T-helper 2 cell treated with Interferon-gamma antibody and Interleukin-4, amounts not matched to agents 5 μg/mL and 100 μg/mL, for 36 hours (primary cell): Measurements from ENCODE around the gene MYH6.
"Not testable (repeated sequence)": the region's sequence is repeated elsewhere in the genome, so short reads cannot be mapped to it uniquely, and the experiment has no call there.

ENCODE experiments used
- DNase-seq: peaks from one replicate; pipeline ENCODE4 v3.0.0; 2021; ENCODE audit warnings: low spot score
- H3K27ac Mint-ChIP-seq: one replicate; pipeline ENCODE4 v1.8.0; 2021; ENCODE audit warnings: mild to moderate bottlenecking, mixed read lengths
- H3K27me3 Mint-ChIP-seq: one replicate; pipeline ENCODE4 v1.8.0; 2021; ENCODE audit warnings: low read depth, mixed read lengths
- H3K36me3 Mint-ChIP-seq: one replicate; pipeline ENCODE4 v1.8.0; 2021; ENCODE audit warnings: low read depth, mixed read lengths
- H3K4me1 Mint-ChIP-seq: one replicate; pipeline ENCODE4 v1.8.0; 2021; ENCODE audit warnings: low read depth, mixed read lengths
- H3K4me3 Mint-ChIP-seq: one replicate; pipeline ENCODE4 v1.8.0; 2022; ENCODE audit warnings: mild to moderate bottlenecking, moderate library complexity, mixed read lengths
- H3K9me3 Mint-ChIP-seq: one replicate; pipeline ENCODE4 v1.8.0; 2021; ENCODE audit warnings: mixed read lengths

The MYH6 gene

GRCh38 chr14:23407516-23408306, at the start of gene MYH6:
Gene MYH6, minus strand, starts transcription at chr14:23408273. Its CDS starts 1,050 bp downstream, at chr14:23407223.
- H3K27me3 Mint-ChIP-seq = no peaks in the 10 kb centered on the region
- H3K27ac Mint-ChIP-seq = no peak within 1 kb of the TSS
- DNase-seq = no peak
- H3K4me1 Mint-ChIP-seq = no peaks in the 10 kb centered on the region
- no peak within 1 kb of the TSS for H3K4me3 Mint-ChIP-seq
- H3K36me3 Mint-ChIP-seq = no peaks in the 10 kb centered on the region
- H3K9me3 Mint-ChIP-seq = no peaks in the 10 kb centered on the region

- H3K36me3 Mint-ChIP-seq, H3K27ac Mint-ChIP-seq, H3K4me1 Mint-ChIP-seq, H3K4me3 Mint-ChIP-seq, H3K9me3 Mint-ChIP-seq, DNase-seq: not testable (repeated sequence)
- H3K27me3 Mint-ChIP-seq = peaks cover 28% of the 10 kb centered on the region
Observed at GRCh38 chr14:23456883-23457586, 49.0 kb upstream of the MYH6 start.

- no peak overlapping the region for H3K4me3 Mint-ChIP-seq
- H3K36me3 Mint-ChIP-seq = no peaks in the 10 kb centered on the region
- no peak for DNase-seq
- H3K4me1 Mint-ChIP-seq = no peaks in the 10 kb centered on the region
- no peak overlapping the region for H3K27ac Mint-ChIP-seq
- peaks cover 23% of the 10 kb centered on the region for H3K27me3 Mint-ChIP-seq
- no peaks in the 10 kb centered on the region for H3K9me3 Mint-ChIP-seq
Observed at GRCh38 chr14:23454445-23454856, 46.4 kb upstream of the MYH6 start.

GRCh38 chr14:23452237-23452636, 44.2 kb upstream of the MYH6 start:
- H3K27me3 Mint-ChIP-seq = peaks cover 14% of the 10 kb centered on the region
- H3K9me3 Mint-ChIP-seq = no peaks in the 10 kb centered on the region
- peaks cover under 1% of the 10 kb centered on the region for H3K4me1 Mint-ChIP-seq
- DNase-seq = no peak
- no peak overlapping the region for H3K27ac Mint-ChIP-seq
- no peaks in the 10 kb centered on the region for H3K36me3 Mint-ChIP-seq
- no peak overlapping the region for H3K4me3 Mint-ChIP-seq

- H3K4me1 Mint-ChIP-seq = peaks cover 2% of the 10 kb centered on the region
- H3K27ac Mint-ChIP-seq = no peak overlapping the region
- no peaks in the 10 kb centered on the region for H3K9me3 Mint-ChIP-seq
- H3K4me3 Mint-ChIP-seq = no peak overlapping the region
- H3K27me3 Mint-ChIP-seq = peaks cover 14% of the 10 kb centered on the region
- no peaks in the 10 kb centered on the region for H3K36me3 Mint-ChIP-seq
- DNase-seq = no peak
Observed at GRCh38 chr14:23450379-23450778, 42.3 kb upstream of the MYH6 start.

GRCh38 chr14:23449314-23449713, 41.2 kb upstream of the MYH6 start:
- Mint-ChIP-seq H3K27me3 (peaks cover 9% of the 10 kb centered on the region), H3K27ac (no peak overlapping the region), H3K4me1 (peaks cover 2% of the 10 kb centered on the region), H3K4me3 (no peak overlapping the region), H3K36me3 (no peaks in the 10 kb centered on the region), H3K9me3 (no peaks in the 10 kb centered on the region)
- DNase-seq = no peak

- peak overlapping the region; percentile 26 for H3K27ac Mint-ChIP-seq
- no peak for DNase-seq
- H3K9me3 Mint-ChIP-seq = no peaks in the 10 kb centered on the region
- peaks cover 4% of the 10 kb centered on the region for H3K27me3 Mint-ChIP-seq
- H3K4me1 Mint-ChIP-seq = peaks cover 2% of the 10 kb centered on the region
- no peaks in the 10 kb centered on the region for H3K36me3 Mint-ChIP-seq
- no peak overlapping the region for H3K4me3 Mint-ChIP-seq
Observed at GRCh38 chr14:23447361-23448350, 39.6 kb upstream of the MYH6 start.

- Mint-ChIP-seq H3K9me3 (no peaks in the 10 kb centered on the region), H3K4me1 (peaks cover 2% of the 10 kb centered on the region), H3K27ac (no peak overlapping the region), H3K27me3 (peaks cover 4% of the 10 kb centered on the region), H3K36me3 (no peaks in the 10 kb centered on the region), H3K4me3 (no peak overlapping the region)
- DNase-seq = no peak
Observed at GRCh38 chr14:23446291-23446851, 38.3 kb upstream of the MYH6 start.

GRCh38 chr14:23445773-23446172, 37.7 kb upstream of the MYH6 start:
- H3K4me3 Mint-ChIP-seq = no peak overlapping the region
- H3K27me3 Mint-ChIP-seq = no peaks in the 10 kb centered on the region
- H3K27ac Mint-ChIP-seq = no peak overlapping the region
- DNase-seq = no peak
- no peaks in the 10 kb centered on the region for H3K9me3 Mint-ChIP-seq
- H3K4me1 Mint-ChIP-seq = peaks cover 2% of the 10 kb centered on the region
- H3K36me3 Mint-ChIP-seq = no peaks in the 10 kb centered on the region

GRCh38 chr14:23444314-23444713, 36.2 kb upstream of the MYH6 start:
- DNase-seq = no peak
- Mint-ChIP-seq H3K4me3 (no peak overlapping the region), H3K36me3 (no peaks in the 10 kb centered on the region), H3K27ac (no peak overlapping the region), H3K4me1 (peaks cover 2% of the 10 kb centered on the region), H3K9me3 (no peaks in the 10 kb centered on the region), H3K27me3 (no peaks in the 10 kb centered on the region)

- Mint-ChIP-seq H3K27me3 (no peaks in the 10 kb centered on the region), H3K4me1 (peaks cover 2% of the 10 kb centered on the region), H3K4me3 (no peak overlapping the region), H3K27ac (no peak overlapping the region), H3K9me3 (no peaks in the 10 kb centered on the region), H3K36me3 (no peaks in the 10 kb centered on the region)
- no peak for DNase-seq
Observed at GRCh38 chr14:23443881-23444280, 35.8 kb upstream of the MYH6 start.

GRCh38 chr14:23443411-23443812, 35.3 kb upstream of the MYH6 start:
- Mint-ChIP-seq H3K4me1 (peaks cover 2% of the 10 kb centered on the region), H3K9me3 (no peaks in the 10 kb centered on the region), H3K36me3 (no peaks in the 10 kb centered on the region), H3K4me3 (no peak overlapping the region), H3K27me3 (no peaks in the 10 kb centered on the region), H3K27ac (no peak overlapping the region)
- no peak for DNase-seq

- Mint-ChIP-seq H3K27ac (no peak overlapping the region), H3K4me1 (peaks cover 2% of the 10 kb centered on the region), H3K9me3 (no peaks in the 10 kb centered on the region), H3K27me3 (no peaks in the 10 kb centered on the region), H3K36me3 (no peaks in the 10 kb centered on the region), H3K4me3 (no peak overlapping the region)
- no peak for DNase-seq
Observed at GRCh38 chr14:23442721-23443356, 34.8 kb upstream of the MYH6 start.
